H1 (cell line): ENCODE results near the gene PLCB1. TPM values are rescaled to one million over a fixed set of nuclear protein-coding genes. Genes with fewer than 3 reads are reported as not detected.

Source experiments
- CHD7 ChIP-seq: fragments of 300-600 bp; sonication (generic); IDR thresholded peaks from 2 replicates; pipeline ENCODE4 v1.7.1; 2012; ENCODE audit warnings: low read length, moderate library complexity, mild to moderate bottlenecking, inconsistent platforms; ENCODE audit not compliant: insufficient replicate concordance
- CREB1 ChIP-seq: IDR thresholded peaks from 2 replicates; pipeline ENCODE4 v1.6.1; 2012; ENCODE audit warnings: inconsistent platforms
- POLR2A ChIP-seq, 2 experiments: IDR thresholded peaks; 1 replicate in 1 of 2; 2 replicates in 1 of 2; pipeline ENCODE4 v1.6.1; 2011; ENCODE audit warnings: low read depth in 2 of 2, low read length in 2 of 2, mild to moderate bottlenecking in 2 of 2; ENCODE audit errors: control extremely low read depth in 1 of 2
- RAD21 ChIP-seq, 2 experiments: IDR thresholded peaks in 1 of 2; conservative IDR thresholded peaks in 1 of 2; 2 replicates each; pipeline ENCODE4 v1.6.1; 2011; ENCODE audit warnings: low read depth in 2 of 2, low read length in 2 of 2, improper control_type of control experiment in 1 of 2, inconsistent platforms in 1 of 2, mild to moderate bottlenecking in 1 of 2, moderate library complexity in 1 of 2
- SP4 ChIP-seq: IDR thresholded peaks from 2 replicates; pipeline ENCODE4 v1.6.1; 2012; ENCODE audit warnings: low read length, inconsistent platforms
- polyA plus RNA-seq, 7 experiments: library from polyadenylated mRNA; depleted of rRNA in 3 of 7; stranded (reverse) in 5 of 7; unstranded in 2 of 7; fragments of >200 nt in 5 of 7; fragments of 200-250 nt in 2 of 7; gene quantifications; 1 replicate in 5 of 7; 2 replicates in 1 of 7; 4 replicates in 1 of 7; pipeline versions ENCODE4 v1.2.1 to v1.2.3, GENCODE V29; 2011 to 2013; ENCODE audit warnings: missing spikeins in 2 of 7, mixed read lengths in 2 of 7
- total RNA-seq: library from RNA; stranded (reverse); fragmentation: NEBNext Ultra II Directional; extraction: Animal tissue kit (Norgen Biotek cat#: 25700); gene quantifications from 2 replicates; pipeline ENCODE4 v1.2.1, GENCODE V29; 2021
- TF ChIP-seq, protein P1 (sequence below): IDR thresholded peaks from 2 replicates; pipeline ENCODE4 v1.6.1; 2011; ENCODE audit warnings: low read depth, mild to moderate bottlenecking, low read length; ENCODE audit not compliant: insufficient read depth

Gene PLCB1
- total and polyA plus RNA-seq, 2 of the 8 experiments (the other 6 are each of a cell fraction or from before 2014, with no cell fraction given): 2.6 to 9.1 TPM

DNA sequence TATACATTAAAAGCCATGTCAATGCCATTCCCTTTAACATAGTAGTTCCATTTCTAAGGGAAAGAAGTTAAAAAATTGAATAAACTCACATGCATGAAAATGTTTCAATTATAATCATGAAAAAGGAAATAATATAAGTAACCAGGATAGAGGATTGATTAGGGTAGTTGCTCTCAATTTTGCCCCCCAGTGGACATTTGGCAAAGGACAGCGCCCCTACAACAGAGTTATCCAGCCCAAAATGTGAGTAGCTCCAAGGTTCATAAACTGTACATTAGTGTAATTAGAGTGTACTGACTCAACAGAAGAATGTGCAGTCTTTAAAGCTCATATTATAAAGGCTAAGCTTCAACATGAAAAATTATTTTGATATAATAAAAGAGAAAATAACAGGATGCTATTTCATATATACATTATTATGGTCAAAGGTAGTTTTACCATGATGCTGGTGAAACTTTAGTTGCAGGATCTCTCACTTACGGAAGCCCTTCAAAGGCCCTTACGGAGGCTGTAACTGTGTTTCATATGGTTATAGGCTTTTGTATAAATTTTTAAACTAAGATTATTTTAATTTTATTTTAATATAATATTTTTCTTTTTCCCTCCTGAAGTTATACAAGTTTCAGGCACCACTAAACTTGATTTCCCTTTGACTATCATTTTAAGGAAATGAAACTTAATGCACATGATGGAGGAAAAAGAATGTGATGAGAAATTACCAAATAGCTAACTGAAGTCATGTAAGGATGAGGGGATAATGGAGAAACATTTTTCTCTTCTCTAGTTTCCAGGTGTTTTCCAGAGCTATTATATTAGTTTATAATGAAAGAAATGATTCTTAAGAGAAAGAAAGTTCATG, 403.6 kb downstream of the PLCB1 start (continued):
- no peak for TF ChIP-seq SP4
- no peak for TF ChIP-seq CREB1
- TF ChIP-seq POLR2A (IDR thresholded peaks at IDR 0.05; ENCODE audit: control extremely low read depth in 1 of 2, low read depth in 2 of 2, low read length in 2 of 2): no peak
- no peak for TF ChIP-seq CHD7
- TF ChIP-seq, protein P1, sequence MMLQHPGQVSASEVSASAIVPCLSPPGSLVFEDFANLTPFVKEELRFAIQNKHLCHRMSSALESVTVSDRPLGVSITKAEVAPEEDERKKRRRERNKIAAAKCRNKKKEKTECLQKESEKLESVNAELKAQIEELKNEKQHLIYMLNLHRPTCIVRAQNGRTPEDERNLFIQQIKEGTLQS: no peak
- peak; percentile 32 to 53; a peak in 3 of 4 replicates for TF ChIP-seq RAD21 (IDR thresholded peaks at IDR 0.05 in 1 of 2, conservative IDR thresholded peaks at IDR 0.05 in 1 of 2; ENCODE audit: low read depth in 2 of 2, low read length in 2 of 2)
